ENCODE data around the gene XCL2. TPM values are rescaled to one million over a fixed set of nuclear protein-coding genes. Genes with fewer than 3 reads are reported as not detected.
"Not testable (repeated sequence)": the region's sequence is repeated elsewhere in the genome, so short reads cannot be mapped to it uniquely, and the experiment has no call there.

Gene XCL2
- total RNA-seq, 1 donor from 2014 or later: not detected

DNA sequence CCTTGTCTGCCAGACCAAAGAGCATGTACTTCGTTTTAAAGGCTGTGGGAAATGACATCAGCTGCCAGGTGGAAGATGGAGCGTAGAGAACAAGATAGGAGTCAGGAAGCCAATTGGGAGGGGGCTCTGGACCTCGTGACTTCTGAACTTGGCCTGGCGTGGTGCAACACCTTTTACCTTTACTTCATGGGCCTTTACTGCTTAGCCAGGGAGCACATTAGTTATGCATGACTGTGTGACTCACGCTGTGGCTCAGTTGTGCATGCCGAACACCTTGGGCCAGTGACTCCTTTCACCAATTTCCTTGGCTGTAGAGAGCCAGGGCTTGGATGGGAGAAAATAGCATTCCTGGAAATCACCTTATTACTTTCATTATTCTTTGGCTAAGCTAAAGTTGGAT, 39.8 kb upstream of the XCL2 start:
- Mint-ChIP-seq H3K36me3 (no peaks in the 10 kb centered on the region), H3K27ac (no peak overlapping the region), H3K4me3 (no peak overlapping the region), H3K27me3 (ENCODE audit: low read depth) (no peaks in the 10 kb centered on the region), H3K9me3 (peaks cover 3% of the 10 kb centered on the region), H3K4me1 (peaks cover 13% of the 10 kb centered on the region)
- TF ChIP-seq, protein P1, sequence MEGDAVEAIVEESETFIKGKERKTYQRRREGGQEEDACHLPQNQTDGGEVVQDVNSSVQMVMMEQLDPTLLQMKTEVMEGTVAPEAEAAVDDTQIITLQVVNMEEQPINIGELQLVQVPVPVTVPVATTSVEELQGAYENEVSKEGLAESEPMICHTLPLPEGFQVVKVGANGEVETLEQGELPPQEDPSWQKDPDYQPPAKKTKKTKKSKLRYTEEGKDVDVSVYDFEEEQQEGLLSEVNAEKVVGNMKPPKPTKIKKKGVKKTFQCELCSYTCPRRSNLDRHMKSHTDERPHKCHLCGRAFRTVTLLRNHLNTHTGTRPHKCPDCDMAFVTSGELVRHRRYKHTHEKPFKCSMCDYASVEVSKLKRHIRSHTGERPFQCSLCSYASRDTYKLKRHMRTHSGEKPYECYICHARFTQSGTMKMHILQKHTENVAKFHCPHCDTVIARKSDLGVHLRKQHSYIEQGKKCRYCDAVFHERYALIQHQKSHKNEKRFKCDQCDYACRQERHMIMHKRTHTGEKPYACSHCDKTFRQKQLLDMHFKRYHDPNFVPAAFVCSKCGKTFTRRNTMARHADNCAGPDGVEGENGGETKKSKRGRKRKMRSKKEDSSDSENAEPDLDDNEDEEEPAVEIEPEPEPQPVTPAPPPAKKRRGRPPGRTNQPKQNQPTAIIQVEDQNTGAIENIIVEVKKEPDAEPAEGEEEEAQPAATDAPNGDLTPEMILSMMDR (IDR thresholded peaks at IDR 0.05; ENCODE audit: unreplicated experiment): no peak
- no peak for DNase-seq (ENCODE audit: low spot score in 2 of 2, unreplicated experiment in 2 of 2)

DNA sequence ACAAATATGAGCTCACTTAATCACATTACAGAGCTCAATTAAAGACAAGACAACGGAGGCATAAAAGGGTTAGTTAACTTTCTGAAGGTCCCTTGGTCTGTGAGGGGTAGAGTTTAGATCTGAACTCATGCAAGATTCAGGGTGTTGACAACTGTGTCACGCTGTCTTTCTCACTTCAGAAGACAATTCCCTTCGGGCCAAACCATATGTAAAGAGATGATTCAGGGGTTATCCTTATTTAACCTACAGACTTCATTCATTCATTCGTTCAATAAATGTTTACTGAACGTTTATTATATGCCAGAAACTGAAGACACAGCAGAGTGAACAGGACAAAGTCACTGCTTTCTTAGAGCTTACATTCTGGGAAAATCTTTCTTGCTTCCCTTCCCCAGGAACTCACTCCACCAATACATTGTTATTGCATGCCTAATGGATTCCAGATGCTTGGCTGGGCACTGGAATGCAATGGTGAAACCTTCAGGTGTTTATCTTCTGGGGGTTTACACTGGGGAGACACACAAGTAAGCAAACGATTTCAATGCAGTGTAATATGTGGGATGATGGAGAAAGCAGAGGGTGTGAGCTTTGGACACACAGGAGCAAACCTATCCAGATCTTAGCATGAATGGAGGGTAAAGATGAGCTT, 39.0 kb upstream of the XCL2 start:
- H3K9me3 Mint-ChIP-seq: peaks cover 3% of the 10 kb centered on the region
- peak overlapping the region; percentile 18 for H3K27ac Mint-ChIP-seq
- no peaks in the 10 kb centered on the region for H3K36me3 Mint-ChIP-seq
- peaks cover 13% of the 10 kb centered on the region for H3K4me1 Mint-ChIP-seq
- no peak for DNase-seq (ENCODE audit: low spot score in 2 of 2, unreplicated experiment in 2 of 2)
- TF ChIP-seq, protein P1 (IDR thresholded peaks at IDR 0.05; ENCODE audit: unreplicated experiment): no peak
- H3K4me3 Mint-ChIP-seq: no peak overlapping the region
- no peaks in the 10 kb centered on the region for H3K27me3 Mint-ChIP-seq (ENCODE audit: low read depth)

DNA sequence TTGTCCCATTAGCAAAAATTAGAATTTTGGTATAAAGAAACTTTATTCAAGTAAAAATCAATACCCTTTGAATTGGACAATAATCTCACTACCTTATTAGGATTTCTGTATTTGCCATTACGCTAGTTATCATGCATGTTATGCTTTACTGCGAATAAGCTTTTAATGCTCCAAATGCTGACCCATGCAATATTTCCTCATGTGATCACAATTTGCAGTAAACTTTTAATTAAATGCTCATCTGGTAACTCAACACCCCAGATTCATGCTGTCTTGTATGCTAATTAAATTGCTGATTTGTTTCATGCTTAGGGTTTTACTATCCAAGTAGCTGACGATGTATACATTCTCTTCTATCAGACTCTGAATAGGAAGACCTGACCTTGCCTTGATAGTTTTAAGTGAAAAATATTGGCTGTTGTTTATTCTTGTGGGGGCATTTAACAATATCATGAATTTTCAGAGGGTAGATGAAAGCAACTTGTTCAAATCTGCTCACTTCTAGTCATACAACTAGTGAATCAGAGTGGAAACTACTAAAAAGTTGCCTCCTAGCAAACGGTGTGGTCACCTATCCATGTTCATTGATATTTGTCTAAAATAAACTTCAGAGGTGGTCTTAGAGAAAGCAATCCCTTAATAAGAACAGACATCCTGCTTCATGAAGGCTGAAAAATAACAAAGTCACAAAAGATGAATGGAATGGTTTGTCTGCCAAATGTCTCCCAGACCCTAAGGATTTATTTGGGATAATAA, 38.2 kb upstream of the XCL2 start:
- no peak for DNase-seq (ENCODE audit: low spot score in 2 of 2, unreplicated experiment in 2 of 2)
- no peaks in the 10 kb centered on the region for H3K36me3 Mint-ChIP-seq
- TF ChIP-seq, protein P1 (IDR thresholded peaks at IDR 0.05; ENCODE audit: unreplicated experiment): no peak
- no peaks in the 10 kb centered on the region for H3K27me3 Mint-ChIP-seq (ENCODE audit: low read depth)
- H3K4me3 Mint-ChIP-seq: no peak overlapping the region
- no peaks in the 10 kb centered on the region for H3K9me3 Mint-ChIP-seq
- peaks cover 13% of the 10 kb centered on the region for H3K4me1 Mint-ChIP-seq
- no peak overlapping the region for H3K27ac Mint-ChIP-seq

DNA sequence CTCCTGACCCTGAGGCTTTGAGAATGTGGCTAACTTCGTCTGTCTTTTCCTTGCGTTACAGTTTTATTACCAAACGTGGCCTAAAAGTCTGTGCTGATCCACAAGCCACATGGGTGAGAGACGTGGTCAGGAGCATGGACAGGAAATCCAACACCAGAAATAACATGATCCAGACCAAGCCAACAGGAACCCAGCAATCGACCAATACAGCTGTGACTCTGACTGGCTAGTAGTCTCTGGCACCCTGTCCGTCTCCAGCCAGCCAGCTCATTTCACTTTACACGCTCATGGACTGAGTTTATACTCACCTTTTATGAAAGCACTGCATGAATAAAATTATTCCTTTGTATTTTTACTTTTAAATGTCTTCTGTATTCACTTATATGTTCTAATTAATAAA, 37.2 kb upstream of the XCL2 start:
- not testable (repeated sequence) for DNase-seq (ENCODE audit: low spot score in 2 of 2, unreplicated experiment in 2 of 2); H3K4me3 Mint-ChIP-seq; H3K27ac Mint-ChIP-seq; H3K9me3 Mint-ChIP-seq; H3K36me3 Mint-ChIP-seq; H3K27me3 Mint-ChIP-seq (ENCODE audit: low read depth)
- peaks cover 13% of the 10 kb centered on the region for H3K4me1 Mint-ChIP-seq

DNA sequence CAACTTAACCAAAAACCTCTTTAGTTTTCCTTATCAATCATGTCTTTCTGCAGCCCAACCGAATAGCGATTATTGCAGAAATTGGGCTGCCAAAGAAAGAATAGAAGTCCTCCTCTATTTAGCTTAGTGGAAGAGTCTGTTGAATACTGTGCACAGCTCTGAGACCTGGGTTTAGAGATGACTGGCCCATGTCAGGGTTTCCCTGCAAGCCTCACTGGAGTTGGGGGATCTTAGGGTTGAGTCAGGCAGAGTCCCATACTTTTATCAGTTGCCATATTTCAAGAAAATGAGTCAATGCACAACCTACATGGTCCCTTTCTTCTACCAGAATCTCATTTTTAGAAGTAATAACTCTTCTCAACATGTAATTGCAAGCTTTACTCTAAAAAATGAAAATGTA, 36.5 kb upstream of the XCL2 start:
- H3K27me3 Mint-ChIP-seq (ENCODE audit: low read depth); H3K9me3 Mint-ChIP-seq; DNase-seq (ENCODE audit: low spot score in 2 of 2, unreplicated experiment in 2 of 2); H3K36me3 Mint-ChIP-seq; H3K4me3 Mint-ChIP-seq; H3K27ac Mint-ChIP-seq: not testable (repeated sequence)
- peaks cover 13% of the 10 kb centered on the region for H3K4me1 Mint-ChIP-seq

DNA sequence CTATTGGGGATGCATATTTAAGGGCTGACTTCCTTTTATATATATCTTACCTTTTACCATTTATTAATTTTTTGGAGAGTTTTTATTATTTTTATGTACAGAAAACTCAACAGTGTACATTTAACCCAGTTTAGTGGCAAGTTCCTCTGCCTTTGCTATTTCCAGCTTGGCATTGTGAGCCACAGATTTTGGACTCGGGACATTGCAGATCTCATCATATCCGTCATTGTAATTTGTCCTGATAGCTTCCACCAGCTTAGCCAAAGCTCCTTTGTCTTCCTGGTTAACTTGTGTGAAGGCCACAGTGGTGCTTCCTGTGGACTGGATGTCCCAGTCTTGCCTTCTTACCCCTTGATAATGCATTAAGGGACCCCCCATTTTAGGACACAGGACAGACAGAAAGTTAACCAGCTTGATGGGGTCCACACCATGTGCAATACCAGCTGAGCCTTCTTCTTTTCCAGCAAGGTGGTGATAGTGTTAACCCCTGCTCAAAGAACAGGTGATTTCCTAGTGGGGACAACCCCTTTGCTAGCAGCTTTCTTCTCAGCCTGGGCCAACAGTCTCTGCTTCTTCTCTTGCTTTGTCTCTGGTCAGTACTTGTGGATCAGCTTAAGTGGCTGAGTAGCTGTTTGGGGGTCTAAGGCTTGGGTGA, 34.9 kb upstream of the XCL2 start:
- H3K4me3 Mint-ChIP-seq; DNase-seq (ENCODE audit: low spot score in 2 of 2, unreplicated experiment in 2 of 2); H3K36me3 Mint-ChIP-seq; H3K9me3 Mint-ChIP-seq; H3K27me3 Mint-ChIP-seq (ENCODE audit: low read depth); H3K27ac Mint-ChIP-seq: not testable (repeated sequence)
- H3K4me1 Mint-ChIP-seq: peaks cover 11% of the 10 kb centered on the region

DNA sequence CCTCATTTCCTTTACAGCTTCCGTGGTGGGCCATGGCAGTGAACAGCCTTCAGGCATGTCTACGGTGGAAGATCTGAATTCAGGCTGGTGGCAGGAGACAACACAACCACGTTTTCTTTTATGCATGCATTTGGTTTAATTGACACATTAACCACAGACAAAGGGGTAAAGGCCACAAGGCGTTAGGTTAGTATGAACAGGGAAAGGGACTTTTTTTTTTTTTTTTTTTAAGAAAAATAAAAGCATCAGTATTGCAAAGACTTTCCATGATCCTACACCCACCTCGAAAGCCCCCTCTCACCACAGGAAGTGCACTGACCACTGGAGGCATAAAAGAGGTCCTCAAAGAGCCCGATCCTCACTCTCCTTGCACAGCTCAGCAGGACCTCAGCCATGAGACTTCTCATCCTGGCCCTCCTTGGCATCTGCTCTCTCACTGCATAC, 32.5 kb upstream of the XCL2 start, which contains the start of gene XCL1:
TSS of gene XCL1 (plus strand) at position 361 of the 444 bp plus-strand sequence. CDS start at position 394, 33 bp downstream.
- H3K27me3 Mint-ChIP-seq (ENCODE audit: low read depth); H3K4me3 Mint-ChIP-seq; H3K4me1 Mint-ChIP-seq: not testable (repeated sequence)

DNA sequence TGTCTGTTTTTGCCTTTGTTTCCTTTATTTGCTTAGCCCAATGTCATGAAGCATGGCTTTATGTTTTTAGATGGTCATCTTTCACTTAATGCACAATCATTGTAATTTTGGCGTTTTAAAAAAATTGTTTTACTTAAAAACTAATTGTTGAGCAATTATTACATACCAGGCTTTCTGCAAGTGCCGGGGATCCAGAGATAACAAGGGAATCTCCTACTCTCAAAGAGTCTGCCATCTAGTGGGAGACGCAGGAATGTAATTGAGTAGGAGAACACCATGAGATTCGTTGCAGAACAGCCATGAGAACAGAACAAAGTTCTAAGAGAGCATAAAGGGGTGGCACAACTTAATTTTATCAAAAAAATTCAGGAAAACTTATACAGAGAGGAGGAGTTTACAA, 30.4 kb upstream of the XCL2 start:
- not testable (repeated sequence) for H3K27me3 Mint-ChIP-seq (ENCODE audit: low read depth); DNase-seq (ENCODE audit: low spot score in 2 of 2, unreplicated experiment in 2 of 2); H3K27ac Mint-ChIP-seq; H3K9me3 Mint-ChIP-seq; H3K4me3 Mint-ChIP-seq; H3K36me3 Mint-ChIP-seq; H3K4me1 Mint-ChIP-seq

More for the DNA sequence above, 32.5 kb upstream of the XCL2 start, which contains the start of gene XCL1:
- not testable (repeated sequence) for H3K9me3 Mint-ChIP-seq; DNase-seq (ENCODE audit: low spot score in 2 of 2, unreplicated experiment in 2 of 2); H3K36me3 Mint-ChIP-seq; H3K27ac Mint-ChIP-seq

Data from mesothelial cell of epicardium (in vitro differentiated cells).